ENCODE data around the gene MAP1S.

The MAP1S gene

DNA sequence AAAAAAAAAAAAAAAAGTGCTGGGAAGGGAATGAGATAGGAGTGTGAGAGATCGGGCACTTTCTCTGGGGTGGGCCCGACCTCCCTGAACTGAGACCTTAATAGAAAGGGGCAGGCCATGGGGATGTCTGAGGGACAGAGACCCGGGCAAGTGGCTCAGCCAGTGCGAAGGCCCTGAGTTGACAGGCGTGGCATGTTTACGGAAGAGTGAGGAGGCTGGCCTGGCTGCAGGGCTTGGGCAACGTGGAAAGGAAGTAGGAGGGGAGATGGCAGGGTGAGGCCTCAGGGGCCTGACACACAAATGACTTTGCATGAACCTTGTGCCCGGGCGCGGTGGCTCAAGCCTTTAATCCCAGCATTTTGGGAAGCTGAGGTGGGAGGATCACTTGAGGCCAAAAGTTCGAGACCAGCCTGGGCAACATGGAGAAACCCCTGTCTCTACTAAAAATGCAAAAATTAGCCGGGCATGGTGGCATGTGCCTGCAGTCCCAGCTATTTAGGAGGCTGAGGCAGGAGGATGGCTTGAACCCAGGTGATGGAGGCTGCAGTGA, 45.9 kb downstream of the MAP1S start:
- H4K20me1 ChIP-seq (ENCODE audit: insufficient read depth, low read length) = peaks cover 2% of the 10 kb centered on the region; the same call in 1 of the 2 replicates
- peaks cover 72% of the 10 kb centered on the region for H3K36me3 ChIP-seq (ENCODE audit: insufficient read depth, low read length)
- no peak overlapping the region for H2AFZ ChIP-seq (ENCODE audit: low read depth, low read length)
- H3K4me2 ChIP-seq (ENCODE audit: insufficient read depth, low read length) = no peak overlapping the region
- no peaks in the 10 kb centered on the region for H3K27me3 ChIP-seq (ENCODE audit: insufficient read depth, low read length, poor library complexity)
- H3K79me2 ChIP-seq (ENCODE audit: insufficient read depth, low read length) = no peaks in the 10 kb centered on the region
- no peak overlapping the region for H3K9ac ChIP-seq (ENCODE audit: low read depth, low read length)
- no peak for TF ChIP-seq EZH2 (IDR thresholded peaks at IDR 0.05; ENCODE audit: borderline replicate concordance, low read depth, low read length, severe bottlenecking)
- TF ChIP-seq, protein P1, sequence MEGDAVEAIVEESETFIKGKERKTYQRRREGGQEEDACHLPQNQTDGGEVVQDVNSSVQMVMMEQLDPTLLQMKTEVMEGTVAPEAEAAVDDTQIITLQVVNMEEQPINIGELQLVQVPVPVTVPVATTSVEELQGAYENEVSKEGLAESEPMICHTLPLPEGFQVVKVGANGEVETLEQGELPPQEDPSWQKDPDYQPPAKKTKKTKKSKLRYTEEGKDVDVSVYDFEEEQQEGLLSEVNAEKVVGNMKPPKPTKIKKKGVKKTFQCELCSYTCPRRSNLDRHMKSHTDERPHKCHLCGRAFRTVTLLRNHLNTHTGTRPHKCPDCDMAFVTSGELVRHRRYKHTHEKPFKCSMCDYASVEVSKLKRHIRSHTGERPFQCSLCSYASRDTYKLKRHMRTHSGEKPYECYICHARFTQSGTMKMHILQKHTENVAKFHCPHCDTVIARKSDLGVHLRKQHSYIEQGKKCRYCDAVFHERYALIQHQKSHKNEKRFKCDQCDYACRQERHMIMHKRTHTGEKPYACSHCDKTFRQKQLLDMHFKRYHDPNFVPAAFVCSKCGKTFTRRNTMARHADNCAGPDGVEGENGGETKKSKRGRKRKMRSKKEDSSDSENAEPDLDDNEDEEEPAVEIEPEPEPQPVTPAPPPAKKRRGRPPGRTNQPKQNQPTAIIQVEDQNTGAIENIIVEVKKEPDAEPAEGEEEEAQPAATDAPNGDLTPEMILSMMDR (IDR thresholded peaks at IDR 0.05; ENCODE audit: borderline replicate concordance, extremely low read depth, low read length, poor library complexity, severe bottlenecking) = no peak
- ATAC-seq (ENCODE audit: insufficient read depth, low read depth) (no peak), DNase-seq (no peak)
- no peaks in the 10 kb centered on the region for H3K9me3 ChIP-seq (ENCODE audit: insufficient read depth, low read length, severe bottlenecking)
- H3K4me3 ChIP-seq (ENCODE audit: low read depth in 1 of 2, low read length in 2 of 2) = no peak overlapping the region
- H3K27ac ChIP-seq (ENCODE audit: low read length) = no peak overlapping the region
- H3K4me1 ChIP-seq (ENCODE audit: insufficient read depth, low read length) = no peaks in the 10 kb centered on the region

DNA sequence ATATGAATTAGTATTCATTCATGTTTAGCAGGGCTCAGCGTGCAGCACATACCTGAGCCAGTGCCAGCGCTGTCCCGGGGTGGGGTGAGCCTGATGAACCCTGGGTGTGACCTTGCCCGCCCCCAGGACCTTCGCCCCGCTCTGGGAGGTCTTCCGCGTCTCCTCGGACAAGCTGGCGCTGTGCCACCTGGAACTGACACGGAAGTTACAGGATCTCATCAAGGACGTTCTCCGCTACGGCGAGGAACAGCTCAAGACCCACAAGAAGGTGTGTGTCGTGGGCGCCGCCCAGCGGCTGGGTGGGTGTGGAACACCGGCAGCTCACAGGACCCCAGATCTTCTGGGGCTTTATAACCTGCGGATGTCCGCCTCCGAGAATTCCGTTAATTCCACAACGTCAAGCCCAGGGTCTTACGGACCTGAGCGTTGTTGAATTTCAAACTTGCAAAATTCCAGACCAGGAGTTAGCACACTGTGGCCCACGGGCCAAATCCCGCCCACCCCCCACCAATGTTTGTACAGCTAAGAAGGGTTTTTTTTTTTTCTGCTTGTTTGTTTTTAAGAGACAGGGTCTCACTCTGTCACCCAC, 47.4 kb downstream of the MAP1S start:
- Histone ChIP-seq H2AFZ (ENCODE audit: low read depth, low read length) (no peak overlapping the region), H3K9ac (ENCODE audit: low read depth, low read length) (no peak overlapping the region), H3K79me2 (ENCODE audit: insufficient read depth, low read length) (no peaks in the 10 kb centered on the region), H3K4me3 (ENCODE audit: low read depth in 1 of 2, low read length in 2 of 2) (no peak overlapping the region), H3K27ac (ENCODE audit: low read length) (no peak overlapping the region), H3K4me2 (ENCODE audit: insufficient read depth, low read length) (no peak overlapping the region), H3K4me1 (ENCODE audit: insufficient read depth, low read length) (no peaks in the 10 kb centered on the region), H3K36me3 (ENCODE audit: insufficient read depth, low read length) (peaks cover 70% of the 10 kb centered on the region), H4K20me1 (ENCODE audit: insufficient read depth, low read length) (peaks cover 2% of the 10 kb centered on the region; the same call in 1 of the 2 replicates), H3K9me3 (ENCODE audit: insufficient read depth, low read length, severe bottlenecking) (no peaks in the 10 kb centered on the region), H3K27me3 (ENCODE audit: insufficient read depth, low read length, poor library complexity) (no peaks in the 10 kb centered on the region)
- no peak for DNase-seq
- TF ChIP-seq, protein P1 (IDR thresholded peaks at IDR 0.05; ENCODE audit: borderline replicate concordance, extremely low read depth, low read length, poor library complexity, severe bottlenecking) = no peak
- TF ChIP-seq EZH2 (IDR thresholded peaks at IDR 0.05; ENCODE audit: borderline replicate concordance, low read depth, low read length, severe bottlenecking) = no peak
- ATAC-seq (ENCODE audit: insufficient read depth, low read depth) = no peak

DNA sequence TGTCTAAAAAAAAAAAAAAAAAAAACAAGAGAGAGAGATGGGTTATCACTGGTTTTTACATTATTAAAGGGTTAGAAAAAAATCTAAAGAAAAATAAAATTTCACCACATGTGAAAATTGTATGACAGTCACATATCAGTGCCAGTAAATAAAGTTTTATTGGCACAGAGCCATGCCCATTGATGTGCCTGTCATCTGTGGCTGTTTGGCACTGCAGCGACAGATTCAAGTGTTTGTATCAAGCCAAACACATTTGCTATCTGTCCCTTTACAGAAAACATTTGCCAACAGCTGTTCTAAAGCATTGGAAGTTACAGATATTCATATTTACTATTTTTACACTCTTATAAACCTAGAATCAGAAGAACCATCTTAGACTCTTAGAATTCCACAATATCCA, 48.3 kb downstream of the MAP1S start:
- ATAC-seq (ENCODE audit: insufficient read depth, low read depth) (no peak), DNase-seq (no peak)
- Histone ChIP-seq H3K4me3 (ENCODE audit: low read depth in 1 of 2, low read length in 2 of 2) (no peak overlapping the region), H3K4me2 (ENCODE audit: insufficient read depth, low read length) (no peak overlapping the region), H3K79me2 (ENCODE audit: insufficient read depth, low read length) (no peaks in the 10 kb centered on the region), H3K27ac (ENCODE audit: low read length) (no peak overlapping the region), H4K20me1 (ENCODE audit: insufficient read depth, low read length) (peaks cover 2% of the 10 kb centered on the region; the same call in 1 of the 2 replicates), H3K9me3 (ENCODE audit: insufficient read depth, low read length, severe bottlenecking) (no peaks in the 10 kb centered on the region), H3K4me1 (ENCODE audit: insufficient read depth, low read length) (no peaks in the 10 kb centered on the region), H3K27me3 (ENCODE audit: insufficient read depth, low read length, poor library complexity) (no peaks in the 10 kb centered on the region), H2AFZ (ENCODE audit: low read depth, low read length) (no peak overlapping the region), H3K9ac (ENCODE audit: low read depth, low read length) (no peak overlapping the region), H3K36me3 (ENCODE audit: insufficient read depth, low read length) (peaks cover 76% of the 10 kb centered on the region)
- no peak for TF ChIP-seq EZH2 (IDR thresholded peaks at IDR 0.05; ENCODE audit: borderline replicate concordance, low read depth, low read length, severe bottlenecking)
- TF ChIP-seq, protein P1 (IDR thresholded peaks at IDR 0.05; ENCODE audit: borderline replicate concordance, extremely low read depth, low read length, poor library complexity, severe bottlenecking) = no peak

All from DND-41 (cell line).